ENCODE results near the gene MKI67. TPM values are rescaled to one million over a fixed set of nuclear protein-coding genes. Genes with fewer than 3 reads are reported as not detected.

The MKI67 gene
- polyA plus RNA-seq, 1 donor (not counting 4 experiments of a cell fraction or from before 2014, with no cell fraction given) = 10.4 TPM

- DNase-seq (ENCODE audit: low read depth, low spot score) (no peak), FAIRE-seq (no peak)
- TF ChIP-seq CTCF (optimal IDR thresholded peaks at IDR 0.05 in 1 of 3, IDR thresholded peaks at IDR 0.05 in 1 of 3, conservative IDR thresholded peaks at IDR 0.05 in 1 of 3; ENCODE audit: extremely low read depth in 1 of 3, insufficient read depth in 2 of 3, low read length in 3 of 3) (no peak), EZH2 (IDR thresholded peaks at IDR 0.05; ENCODE audit: low read length) (no peak)
- Histone ChIP-seq H3K79me2 (ENCODE audit: control insufficient read depth, insufficient read depth, low read length) (no peaks in the 10 kb centered on the region), H3K9ac (ENCODE audit: control insufficient read depth, extremely low read depth, insufficient read depth, low read length) (no peak overlapping the region), H2AFZ (ENCODE audit: control insufficient read depth, low read length) (no peak overlapping the region), H3K4me1 (ENCODE audit: control insufficient read depth, extremely low read depth, insufficient read depth, low read length) (peaks cover 3% of the 10 kb centered on the region), H3K9me1 (ENCODE audit: control insufficient read depth, extremely low read depth, insufficient read depth, low read length) (no peaks in the 10 kb centered on the region), H3K4me3 (ENCODE audit: control insufficient read depth in 2 of 3, extremely low read depth in 1 of 3, insufficient read depth in 2 of 3, low read depth in 1 of 3, low read length in 3 of 3) (no peak overlapping the region), H4K20me1 (ENCODE audit: control insufficient read depth, extremely low read depth, insufficient read depth, low read length) (no peaks in the 10 kb centered on the region), H3K36me3 (ENCODE audit: control insufficient read depth in 2 of 2, extremely low read depth in 1 of 2, insufficient read depth in 2 of 2, low read length in 2 of 2) (no peaks in the 10 kb centered on the region), H3K27me3 (ENCODE audit: control insufficient read depth, extremely low read depth, insufficient read depth, low read length) (no peaks in the 10 kb centered on the region), H3K4me2 (ENCODE audit: control insufficient read depth, extremely low read depth, insufficient read depth, low read depth, low read length) (no peak overlapping the region), H3K9me3 (ENCODE audit: control insufficient read depth, low read depth, low read length) (peaks cover 2% of the 10 kb centered on the region), H3K27ac (ENCODE audit: control insufficient read depth, insufficient read depth, low read length) (no peak overlapping the region)
- dilution Hi-C loops (cut with MboI; ENCODE audit: extremely low pct_ligation_motif_present, low sequenced_read_pairs) = no loop called here
Measured at GRCh38 chr10:128174581-128175559, 48.6 kb upstream of the MKI67 start.

- DNase-seq (ENCODE audit: low read depth, low spot score) (no peak), FAIRE-seq (no peak)
- Histone ChIP-seq H3K4me3 (ENCODE audit: control insufficient read depth in 2 of 3, extremely low read depth in 1 of 3, insufficient read depth in 2 of 3, low read depth in 1 of 3, low read length in 3 of 3) (no peak overlapping the region), H3K9me1 (ENCODE audit: control insufficient read depth, extremely low read depth, insufficient read depth, low read length) (no peaks in the 10 kb centered on the region), H3K27ac (ENCODE audit: control insufficient read depth, insufficient read depth, low read length) (no peak overlapping the region), H2AFZ (ENCODE audit: control insufficient read depth, low read length) (no peak overlapping the region), H3K9me3 (ENCODE audit: control insufficient read depth, low read depth, low read length) (peaks cover 2% of the 10 kb centered on the region), H3K4me2 (ENCODE audit: control insufficient read depth, extremely low read depth, insufficient read depth, low read depth, low read length) (no peak overlapping the region), H3K9ac (ENCODE audit: control insufficient read depth, extremely low read depth, insufficient read depth, low read length) (no peak overlapping the region), H3K36me3 (ENCODE audit: control insufficient read depth in 2 of 2, extremely low read depth in 1 of 2, insufficient read depth in 2 of 2, low read length in 2 of 2) (no peaks in the 10 kb centered on the region), H3K79me2 (ENCODE audit: control insufficient read depth, insufficient read depth, low read length) (no peaks in the 10 kb centered on the region), H3K27me3 (ENCODE audit: control insufficient read depth, extremely low read depth, insufficient read depth, low read length) (peaks cover 5% of the 10 kb centered on the region), H3K4me1 (ENCODE audit: control insufficient read depth, extremely low read depth, insufficient read depth, low read length) (peaks cover 3% of the 10 kb centered on the region), H4K20me1 (ENCODE audit: control insufficient read depth, extremely low read depth, insufficient read depth, low read length) (no peaks in the 10 kb centered on the region)
- dilution Hi-C loops (cut with MboI; ENCODE audit: extremely low pct_ligation_motif_present, low sequenced_read_pairs) = no loop called here
- TF ChIP-seq CTCF (optimal IDR thresholded peaks at IDR 0.05 in 1 of 3, IDR thresholded peaks at IDR 0.05 in 1 of 3, conservative IDR thresholded peaks at IDR 0.05 in 1 of 3; ENCODE audit: extremely low read depth in 1 of 3, insufficient read depth in 2 of 3, low read length in 3 of 3) (no peak), EZH2 (IDR thresholded peaks at IDR 0.05; ENCODE audit: low read length) (no peak)
Measured at GRCh38 chr10:128173386-128173785, 47.2 kb upstream of the MKI67 start.
